SU-DHL-6 (cell line): ENCODE results near the gene HS6ST2.

ENCODE experiments used
- H2AFZ ChIP-seq: fragments of 200-600 bp; sonication (generic); 2 replicates; pipeline ENCODE4 v1.6.1; 2014; ENCODE audit warnings: low read depth, mild to moderate bottlenecking, moderate library complexity, mixed read lengths, antibody characterized with exemption, low read length; ENCODE audit not compliant: severe bottlenecking
- H3F3A ChIP-seq: fragments of 200-600 bp; shearing (Covaris generic); 2 replicates; pipeline ENCODE4 v1.6.0; 2016; ENCODE audit warnings: antibody characterized with exemption, mild to moderate bottlenecking; ENCODE audit not compliant: insufficient read depth
- H3K27ac ChIP-seq: fragments of 200-600 bp; sonication (generic); 2 replicates; pipeline ENCODE4 v1.5.1; 2016; ENCODE audit warnings: low read depth, mild to moderate bottlenecking, low read length, moderate library complexity, mixed read lengths
- H3K27me3 ChIP-seq: fragments of 200-600 bp; sonication (generic), shearing (Covaris generic); 2 replicates; pipeline ENCODE4 v1.6.0; 2014; ENCODE audit warnings: mild to moderate bottlenecking, low read length
- H3K36me3 ChIP-seq: fragments of 200-600 bp; sonication (generic); 2 replicates; pipeline ENCODE4 v1.6.1; 2014; ENCODE audit warnings: mild to moderate bottlenecking, low read length, mixed read lengths
- H3K4me2 ChIP-seq: fragments of 300-600, 200-600 bp; shearing (Covaris generic), sonication (generic); 2 replicates; pipeline ENCODE4 v1.6.0; 2014; ENCODE audit warnings: low read length, low read depth, mild to moderate bottlenecking; ENCODE audit not compliant: poor library complexity, severe bottlenecking
- H3K4me3 ChIP-seq: fragments of 200-600 bp; sonication (generic); 2 replicates; pipeline ENCODE4 v1.5.1; 2014; ENCODE audit warnings: antibody characterized with exemption, low read length, mild to moderate bottlenecking, mixed read lengths; ENCODE audit not compliant: insufficient read depth, poor library complexity, severe bottlenecking
- H3K79me2 ChIP-seq: fragments of 200-600 bp; sonication (generic); 2 replicates; pipeline ENCODE4 v1.6.1; 2014; ENCODE audit warnings: mild to moderate bottlenecking, low read length, moderate library complexity; ENCODE audit not compliant: insufficient read depth
- H3K9ac ChIP-seq: fragments of 200-600 bp; sonication (generic); 2 replicates; pipeline ENCODE4 v1.7.0; 2014; ENCODE audit warnings: mild to moderate bottlenecking, low read length
- H3K9me2 ChIP-seq: fragments of 200-600 bp; sonication (generic); replicated peaks from 2 replicates; pipeline ENCODE4 v1.6.1; 2014; ENCODE audit warnings: low read length; ENCODE audit not compliant: insufficient read depth
- H3K9me3 ChIP-seq: fragments of 200-600 bp; sonication (generic); 2 replicates; pipeline ENCODE4 v1.6.1; 2014; ENCODE audit warnings: low read length, mixed read lengths; ENCODE audit not compliant: insufficient read depth
- H4K20me1 ChIP-seq: fragments of 200-600 bp; sonication (generic); 2 replicates; pipeline ENCODE4 v1.6.1; 2014; ENCODE audit warnings: low read depth, mild to moderate bottlenecking, antibody characterized with exemption, low read length, moderate library complexity, mixed read lengths
- EZH2phosphoT487 ChIP-seq: fragments of 200-600 bp; sonication (generic), shearing (Covaris generic); conservative IDR thresholded peaks from 2 replicates; pipeline ENCODE4 v1.6.1; 2018; ENCODE audit warnings: mild to moderate bottlenecking, antibody characterized with exemption, low read length, moderate library complexity, mixed read lengths
- TF ChIP-seq, protein P1 (sequence below): fragments of 200-600 bp; sonication (generic); IDR thresholded peaks from one replicate; pipeline ENCODE4 v1.5.1; 2017; ENCODE audit warnings: antibody characterized with exemption, mild to moderate bottlenecking, low read length, moderate library complexity; ENCODE audit not compliant: insufficient read depth, poor library complexity, severe bottlenecking

The HS6ST2 gene

DNA sequence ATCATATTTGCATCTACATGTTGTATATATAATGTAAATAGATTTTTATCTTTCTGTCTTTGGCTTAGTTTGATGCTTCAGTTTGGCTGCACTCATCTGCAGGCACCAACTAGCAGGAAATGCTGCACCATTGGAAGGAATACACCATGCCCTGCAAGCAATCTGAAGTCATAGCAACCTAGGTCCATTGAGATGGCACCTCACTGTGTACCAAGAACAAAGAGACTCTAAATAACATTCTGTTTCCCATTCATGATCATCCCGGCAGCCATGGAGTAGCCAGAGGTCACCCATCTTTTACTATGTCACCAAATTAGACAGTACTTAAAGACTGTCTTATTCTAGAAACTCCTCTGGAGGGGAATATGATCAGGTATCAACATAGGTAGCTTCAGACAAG is 40.8 kb upstream of the HS6ST2 start:
- Histone ChIP-seq H3K27ac (no peak overlapping the region), H3K79me2 (no peaks in the 10 kb centered on the region), H2AFZ (no peak overlapping the region), H4K20me1 (no peaks in the 10 kb centered on the region), H3F3A (no peaks in the 10 kb centered on the region), H3K4me2 (no peak overlapping the region), H3K9ac (no peak overlapping the region), H3K9me3 (no peaks in the 10 kb centered on the region), H3K27me3 (no peaks in the 10 kb centered on the region), H3K36me3 (no peaks in the 10 kb centered on the region), H3K4me3 (no peak overlapping the region), H3K9me2 (no peaks in the 10 kb centered on the region)
- no peak for TF ChIP-seq EZH2phosphoT487
- TF ChIP-seq, protein P1, sequence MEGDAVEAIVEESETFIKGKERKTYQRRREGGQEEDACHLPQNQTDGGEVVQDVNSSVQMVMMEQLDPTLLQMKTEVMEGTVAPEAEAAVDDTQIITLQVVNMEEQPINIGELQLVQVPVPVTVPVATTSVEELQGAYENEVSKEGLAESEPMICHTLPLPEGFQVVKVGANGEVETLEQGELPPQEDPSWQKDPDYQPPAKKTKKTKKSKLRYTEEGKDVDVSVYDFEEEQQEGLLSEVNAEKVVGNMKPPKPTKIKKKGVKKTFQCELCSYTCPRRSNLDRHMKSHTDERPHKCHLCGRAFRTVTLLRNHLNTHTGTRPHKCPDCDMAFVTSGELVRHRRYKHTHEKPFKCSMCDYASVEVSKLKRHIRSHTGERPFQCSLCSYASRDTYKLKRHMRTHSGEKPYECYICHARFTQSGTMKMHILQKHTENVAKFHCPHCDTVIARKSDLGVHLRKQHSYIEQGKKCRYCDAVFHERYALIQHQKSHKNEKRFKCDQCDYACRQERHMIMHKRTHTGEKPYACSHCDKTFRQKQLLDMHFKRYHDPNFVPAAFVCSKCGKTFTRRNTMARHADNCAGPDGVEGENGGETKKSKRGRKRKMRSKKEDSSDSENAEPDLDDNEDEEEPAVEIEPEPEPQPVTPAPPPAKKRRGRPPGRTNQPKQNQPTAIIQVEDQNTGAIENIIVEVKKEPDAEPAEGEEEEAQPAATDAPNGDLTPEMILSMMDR: no peak

DNA sequence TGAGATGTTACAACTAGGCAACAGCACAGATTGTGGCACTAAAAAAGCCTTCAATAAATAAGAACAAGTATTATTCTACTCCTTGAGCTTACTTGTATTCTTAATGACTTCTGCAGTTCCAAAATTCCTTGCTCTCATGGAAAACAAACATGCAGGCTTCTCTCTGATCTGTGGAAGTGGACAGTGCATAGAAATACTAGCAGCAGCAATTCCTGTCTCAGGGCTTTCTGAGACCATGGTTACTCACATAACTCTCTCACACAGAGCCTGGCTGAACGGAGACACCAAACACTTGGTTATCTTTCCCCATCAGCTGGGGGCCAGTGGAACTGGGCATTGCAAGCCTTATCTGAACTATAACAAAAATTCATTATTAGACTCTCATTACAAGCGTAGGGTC is 32.4 kb upstream of the HS6ST2 start:
- no peak overlapping the region for H3K4me2 ChIP-seq
- H3K9me2 ChIP-seq: no peaks in the 10 kb centered on the region
- no peak overlapping the region for H3K9ac ChIP-seq
- no peaks in the 10 kb centered on the region for H4K20me1 ChIP-seq
- H3K79me2 ChIP-seq: no peaks in the 10 kb centered on the region
- H3K27me3 ChIP-seq: no peaks in the 10 kb centered on the region
- H2AFZ ChIP-seq: no peak overlapping the region
- H3K9me3 ChIP-seq: no peaks in the 10 kb centered on the region
- H3F3A ChIP-seq: no peaks in the 10 kb centered on the region
- H3K4me3 ChIP-seq: no peak overlapping the region
- H3K36me3 ChIP-seq: no peaks in the 10 kb centered on the region
- TF ChIP-seq, protein P1: no peak
- TF ChIP-seq EZH2phosphoT487: no peak
- no peak overlapping the region for H3K27ac ChIP-seq

- Histone ChIP-seq H3K9me2 (no peaks in the 10 kb centered on the region), H2AFZ (no peak overlapping the region), H4K20me1 (no peaks in the 10 kb centered on the region), H3K36me3 (no peaks in the 10 kb centered on the region), H3F3A (no peaks in the 10 kb centered on the region), H3K27ac (no peak overlapping the region), H3K9ac (no peak overlapping the region), H3K9me3 (no peaks in the 10 kb centered on the region), H3K27me3 (no peaks in the 10 kb centered on the region), H3K79me2 (no peaks in the 10 kb centered on the region), H3K4me3 (no peak overlapping the region), H3K4me2 (no peak overlapping the region)
- no peak for TF ChIP-seq EZH2phosphoT487
- TF ChIP-seq, protein P1: no peak
These were observed 28.1 kb upstream of the HS6ST2 start for GRCh38 chrX:132986556-132986955.
